MM.1S (cell line): Measurements from ENCODE around the gene DHRS4.
"Not testable (repeated sequence)": the region's sequence is repeated elsewhere in the genome, so short reads cannot be mapped to it uniquely, and the experiment has no call there.

Source experiments
- DNase-seq: peaks from one replicate; pipeline ENCODE4 v3.0.0-alpha.2; 2015
- H2AFZ ChIP-seq: fragments of 300-600 bp; sonication (generic); 2 replicates; pipeline ENCODE4 v1.6.0; 2016; ENCODE audit warnings: antibody characterized with exemption, low read length
- H3F3A ChIP-seq: fragments of 300-600 bp; sonication (generic); 2 replicates; pipeline ENCODE4 v1.6.1; 2016; ENCODE audit warnings: mild to moderate bottlenecking, antibody characterized with exemption, low read length, moderate library complexity, mixed read lengths; ENCODE audit not compliant: insufficient read depth
- H3K27ac ChIP-seq: fragments of 300-600 bp; sonication (generic); 2 replicates; pipeline ENCODE4 v1.5.1; 2016; ENCODE audit warnings: mild to moderate bottlenecking, low read length
- H3K27me3 ChIP-seq: fragments of 300-600 bp; sonication (generic); replicated peaks from 2 replicates; pipeline ENCODE4 v1.6.0; 2016; ENCODE audit warnings: low read length; ENCODE audit not compliant: insufficient read depth
- H3K36me3 ChIP-seq: fragments of 300-600 bp; sonication (generic); replicated peaks from 2 replicates; pipeline ENCODE4 v1.6.1; 2016; ENCODE audit warnings: mild to moderate bottlenecking, low read length, mixed read lengths; ENCODE audit not compliant: insufficient read depth
- H3K4me1 ChIP-seq: fragments of 300-600 bp; sonication (generic); 2 replicates; pipeline ENCODE4 v1.6.1; 2016; ENCODE audit warnings: low read length, mixed read lengths
- H3K4me2 ChIP-seq: fragments of 300-600 bp; sonication (generic); 2 replicates; pipeline ENCODE4 v1.6.0; 2016; ENCODE audit warnings: low read depth, low read length
- H3K4me3 ChIP-seq: fragments of 300-600 bp; sonication (generic); 2 replicates; pipeline ENCODE4 v1.5.1; 2016; ENCODE audit warnings: low read length, mixed read lengths
- H3K79me2 ChIP-seq: fragments of 300-600 bp; sonication (generic); 2 replicates; pipeline ENCODE4 v1.6.1; 2016; ENCODE audit warnings: mixed run types, low read length, mixed read lengths
- H3K9ac ChIP-seq: fragments of 300-600 bp; sonication (generic); 2 replicates; pipeline ENCODE4 v1.6.1; 2016; ENCODE audit warnings: low read length, mixed read lengths
- H3K9me2 ChIP-seq: fragments of 300-600 bp; sonication (generic); replicated peaks from 2 replicates; pipeline ENCODE4 v1.6.1; 2016; ENCODE audit warnings: mild to moderate bottlenecking, low read length, mixed read lengths; ENCODE audit not compliant: insufficient read depth
- H3K9me3 ChIP-seq: fragments of 300-600 bp; sonication (generic); replicated peaks from 2 replicates; pipeline ENCODE4 v1.6.1; 2016; ENCODE audit warnings: mild to moderate bottlenecking, low read length, mixed read lengths; ENCODE audit not compliant: insufficient read depth
- H4K20me1 ChIP-seq: fragments of 300-600 bp; sonication (generic); 2 replicates; pipeline ENCODE4 v1.6.1; 2016; ENCODE audit warnings: mild to moderate bottlenecking, low read length, moderate library complexity, mixed read lengths; ENCODE audit not compliant: insufficient read depth
- CTCF ChIP-seq: fragments of 300-600 bp; sonication (generic); IDR thresholded peaks from 2 replicates; pipeline ENCODE4 v1.5.1; 2016; ENCODE audit warnings: antibody characterized with exemption, low read length, mixed read lengths
- EZH2 ChIP-seq: fragments of 300-600 bp; sonication (generic); optimal IDR thresholded peaks from 2 replicates; pipeline ENCODE3; 2017; ENCODE audit warnings: low read depth, mild to moderate bottlenecking, antibody characterized with exemption, low read length, mixed read lengths
- EZH2phosphoT487 ChIP-seq: fragments of 300-600 bp; sonication (generic); IDR thresholded peaks from 2 replicates; pipeline ENCODE4 v1.6.1; 2018; ENCODE audit warnings: antibody characterized with exemption, low read length

DHRS4 gene

GRCh38 chr14:23941669-23942068 lies 11.9 kb upstream of the DHRS4 start:
- no peak for DNase-seq
- no peaks in the 10 kb centered on the region for H3K4me1 ChIP-seq
- H3K27ac ChIP-seq, result no peak overlapping the region
- no peaks in the 10 kb centered on the region for H3K27me3 ChIP-seq
- H3K36me3 ChIP-seq, result no peaks in the 10 kb centered on the region
- H2AFZ ChIP-seq, result no peak overlapping the region
- H3K79me2 ChIP-seq, result no peaks in the 10 kb centered on the region
- H3K9ac ChIP-seq, result no peak overlapping the region
- no peaks in the 10 kb centered on the region for H3F3A ChIP-seq
- H3K9me3 ChIP-seq, result no peaks in the 10 kb centered on the region
- no peak overlapping the region for H3K4me3 ChIP-seq
- no peaks in the 10 kb centered on the region for H3K9me2 ChIP-seq
- H4K20me1 ChIP-seq, result no peaks in the 10 kb centered on the region
- no peak for TF ChIP-seq EZH2phosphoT487
- no peak for TF ChIP-seq CTCF
- no peak for TF ChIP-seq EZH2
- H3K4me2 ChIP-seq, result no peak overlapping the region

- Histone ChIP-seq H3K36me3 (no peaks in the 10 kb centered on the region), H3K9me3 (no peaks in the 10 kb centered on the region), H3K4me2 (no peak overlapping the region), H3K9me2 (no peaks in the 10 kb centered on the region), H3K4me3 (no peak overlapping the region), H3F3A (no peaks in the 10 kb centered on the region), H3K4me1 (no peaks in the 10 kb centered on the region), H2AFZ (no peak overlapping the region), H3K27ac (no peak overlapping the region), H4K20me1 (no peaks in the 10 kb centered on the region), H3K27me3 (no peaks in the 10 kb centered on the region), H3K9ac (no peak overlapping the region), H3K79me2 (no peaks in the 10 kb centered on the region)
- DNase-seq, result no peak
- TF ChIP-seq EZH2phosphoT487 (no peak), EZH2 (no peak)
Observed at GRCh38 chr14:23942587-23942986, 11.0 kb upstream of the DHRS4 start.

- H3K4me1 ChIP-seq, DNase-seq, H3K4me2 ChIP-seq, H3K9ac ChIP-seq, H3K27ac ChIP-seq, H3K79me2 ChIP-seq, H2AFZ ChIP-seq, H3K9me2 ChIP-seq, H3K27me3 ChIP-seq, H3K4me3 ChIP-seq, H3K36me3 ChIP-seq, H3K9me3 ChIP-seq, H4K20me1 ChIP-seq, H3F3A ChIP-seq: not testable (repeated sequence)
Observed at GRCh38 chr14:23949069-23949468, 4.5 kb upstream of the DHRS4 start.

DNA sequence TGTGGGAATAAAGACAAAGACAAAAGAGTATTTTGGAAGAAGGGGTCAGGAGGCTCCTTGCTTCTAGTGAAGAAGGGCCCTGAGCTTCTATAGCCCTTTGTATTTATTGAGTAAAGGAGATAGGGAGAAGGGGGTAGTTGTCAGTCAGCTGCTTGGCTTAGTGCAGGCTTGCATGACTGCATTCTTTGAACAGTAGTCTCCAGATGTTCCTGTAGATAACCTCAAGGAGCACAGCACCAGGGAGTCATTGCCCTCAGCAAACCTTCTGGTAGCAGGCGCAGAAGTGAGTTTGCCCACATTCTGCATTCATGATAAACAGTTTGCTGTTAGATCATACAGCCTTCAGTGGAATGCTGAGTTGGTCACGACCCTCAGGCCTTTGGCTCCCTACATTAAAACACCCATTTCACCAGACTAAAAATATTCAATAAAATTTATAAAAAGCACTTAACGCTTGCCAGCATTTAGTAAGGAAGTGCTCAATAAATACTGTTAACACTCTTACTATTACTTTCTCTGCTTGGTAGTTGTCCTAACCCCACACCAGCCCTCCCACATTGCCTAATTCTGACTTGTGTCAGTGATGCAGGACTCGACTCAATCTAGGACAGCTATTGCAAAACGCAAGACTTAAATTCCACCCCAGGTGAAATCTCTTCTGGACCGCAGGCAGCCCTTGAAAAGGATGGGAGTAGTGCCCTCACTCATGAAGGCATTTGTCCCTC lies 3.0 kb upstream of the DHRS4 start:
- Histone ChIP-seq H3F3A (no peaks in the 10 kb centered on the region), H3K9ac (no peak overlapping the region), H3K9me3 (no peaks in the 10 kb centered on the region), H3K4me2 (no peak overlapping the region), H3K79me2 (no peaks in the 10 kb centered on the region), H3K27ac (no peak overlapping the region), H3K4me3 (no peak overlapping the region), H3K36me3 (no peaks in the 10 kb centered on the region), H2AFZ (no peak overlapping the region), H3K4me1 (no peaks in the 10 kb centered on the region), H4K20me1 (no peaks in the 10 kb centered on the region), H3K9me2 (no peaks in the 10 kb centered on the region), H3K27me3 (no peaks in the 10 kb centered on the region)
- no peak for DNase-seq
- TF ChIP-seq EZH2phosphoT487 (no peak), EZH2 (no peak), CTCF (no peak)

GRCh38 chr14:23951136-23951466 lies 2.5 kb upstream of the DHRS4 start:
- not testable (repeated sequence) for H3K9me3 ChIP-seq, H3K9ac ChIP-seq, H2AFZ ChIP-seq, H3K9me2 ChIP-seq, H3K4me2 ChIP-seq, H3K4me1 ChIP-seq, H3F3A ChIP-seq, H3K27me3 ChIP-seq, H4K20me1 ChIP-seq, H3K36me3 ChIP-seq, H3K4me3 ChIP-seq, H3K79me2 ChIP-seq, H3K27ac ChIP-seq, DNase-seq
